ENCODE data around the gene TMED10. TPM values are rescaled to one million over a fixed set of nuclear protein-coding genes. Genes with fewer than 3 reads are reported as not detected.
"Not testable (repeated sequence)": the region's sequence is repeated elsewhere in the genome, so short reads cannot be mapped to it uniquely, and the experiment has no call there.

Gene TMED10
- total RNA-seq, 1 experiment from 2014 or later: 709 TPM

DNA sequence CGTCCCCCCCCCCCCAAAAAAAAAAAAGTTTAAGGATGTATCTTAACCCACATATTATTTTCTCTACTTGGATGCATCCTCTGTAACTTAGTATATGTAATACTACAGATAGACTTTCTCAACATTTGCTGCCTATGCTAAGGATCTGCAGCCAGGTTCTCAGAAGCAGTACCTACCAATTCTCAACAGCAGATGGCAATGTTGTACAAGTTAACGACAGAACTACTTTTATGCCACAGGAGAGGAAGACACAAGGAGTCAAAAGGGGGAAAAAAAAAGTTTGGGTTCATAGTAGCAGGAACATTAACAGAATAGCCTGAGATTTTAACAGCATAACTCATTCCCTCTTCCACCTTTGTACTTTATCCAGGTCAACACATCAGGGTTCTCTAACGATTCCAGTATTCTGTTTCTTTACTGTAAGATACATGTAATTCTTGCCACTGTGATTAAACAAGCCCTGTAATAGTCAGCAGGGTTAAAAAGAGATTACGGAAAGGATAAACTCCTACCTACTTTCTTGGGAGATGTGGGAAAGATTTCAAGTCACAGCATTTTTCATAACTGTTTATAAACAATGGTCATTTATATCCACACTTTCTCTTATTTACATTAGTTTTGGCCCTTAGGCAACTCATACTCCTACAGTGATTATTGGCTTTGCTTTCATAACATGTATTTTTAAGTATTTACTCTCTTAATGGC, 43.9 kb downstream of the TMED10 start:
- H3K4me3 ChIP-seq: no peak overlapping the region
- BruUV-seq (replicated peaks): no TSS peak
- no peaks in the 10 kb centered on the region for H3K9me3 ChIP-seq (ENCODE audit: insufficient read depth, low read depth)
- peaks cover 23% of the 10 kb centered on the region for H4K20me1 ChIP-seq (ENCODE audit: insufficient read depth)
- peaks cover 29% of the 10 kb centered on the region for H3K4me1 ChIP-seq (replicated peaks; ENCODE audit: insufficient read depth)
- peaks cover 87% of the 10 kb centered on the region for H3F3A ChIP-seq (ENCODE audit: insufficient read depth, low read depth)
- POLR2A ChIA-PET (ENCODE audit: unreplicated experiment): interaction anchor here (0.6 kb wide), 1 partner anchor 85 kb away, joined by 44 read pairs; no protein-coding TSS in a partner anchor
- TF ChIP-seq, protein P1, sequence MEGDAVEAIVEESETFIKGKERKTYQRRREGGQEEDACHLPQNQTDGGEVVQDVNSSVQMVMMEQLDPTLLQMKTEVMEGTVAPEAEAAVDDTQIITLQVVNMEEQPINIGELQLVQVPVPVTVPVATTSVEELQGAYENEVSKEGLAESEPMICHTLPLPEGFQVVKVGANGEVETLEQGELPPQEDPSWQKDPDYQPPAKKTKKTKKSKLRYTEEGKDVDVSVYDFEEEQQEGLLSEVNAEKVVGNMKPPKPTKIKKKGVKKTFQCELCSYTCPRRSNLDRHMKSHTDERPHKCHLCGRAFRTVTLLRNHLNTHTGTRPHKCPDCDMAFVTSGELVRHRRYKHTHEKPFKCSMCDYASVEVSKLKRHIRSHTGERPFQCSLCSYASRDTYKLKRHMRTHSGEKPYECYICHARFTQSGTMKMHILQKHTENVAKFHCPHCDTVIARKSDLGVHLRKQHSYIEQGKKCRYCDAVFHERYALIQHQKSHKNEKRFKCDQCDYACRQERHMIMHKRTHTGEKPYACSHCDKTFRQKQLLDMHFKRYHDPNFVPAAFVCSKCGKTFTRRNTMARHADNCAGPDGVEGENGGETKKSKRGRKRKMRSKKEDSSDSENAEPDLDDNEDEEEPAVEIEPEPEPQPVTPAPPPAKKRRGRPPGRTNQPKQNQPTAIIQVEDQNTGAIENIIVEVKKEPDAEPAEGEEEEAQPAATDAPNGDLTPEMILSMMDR (conservative IDR thresholded peaks at IDR 0.05): peak; percentile 96
- no peak for TF ChIP-seq EZH2 (IDR thresholded peaks at IDR 0.05; ENCODE audit: low read depth)
- H3K27ac ChIP-seq: peak overlapping the region; percentile 33
- H2AFZ ChIP-seq: no peak overlapping the region
- H3K9me2 ChIP-seq (ENCODE audit: insufficient read depth): no peaks in the 10 kb centered on the region
- CTCF ChIA-PET: interaction anchor here (0.6 to 1.6 kb wide), 11 partner anchors 17 to 1260 kb away, joined by 3 to 30 read pairs (median 6); no protein-coding TSS in a partner anchor
- H3K79me2 ChIP-seq (ENCODE audit: low read depth): peaks cover 52% of the 10 kb centered on the region
- peaks cover 47% of the 10 kb centered on the region for H3K36me3 ChIP-seq (ENCODE audit: low read depth)
- intact Hi-C loops (cut with micrococcal nuclease; ENCODE audit: unreplicated experiment): loop anchor here (1.0 to 5.0 kb wide), 7 partner anchors 68 to 520 kb away; no protein-coding TSS in a partner anchor
- H3K27me3 ChIP-seq (ENCODE audit: insufficient read depth, low read depth): no peaks in the 10 kb centered on the region
- DNase-seq: peak; percentile 79 to 87
- H3K4me2 ChIP-seq: peak overlapping the region; percentile 17

GRCh38 chr14:75128596-75128990, 47.8 kb downstream of the TMED10 start:
- ChIA-PET POLR2A (ENCODE audit: unreplicated experiment) (interaction anchor here (0.6 to 1.1 kb wide), 3 partner anchors 47 to 251 kb away, joined by 3 to 6 read pairs (median 3); no protein-coding TSS in a partner anchor), CTCF (interaction anchor here (0.6 to 2.0 kb wide), 4 partner anchors 10 to 1319 kb away, joined by 3 to 6 read pairs (median 5); no protein-coding TSS in a partner anchor)
- Histone ChIP-seq H3K9me2 (ENCODE audit: insufficient read depth) (no peaks in the 10 kb centered on the region), H3F3A (ENCODE audit: insufficient read depth, low read depth) (peaks cover 86% of the 10 kb centered on the region), H3K27ac (peak overlapping the region; percentile 85), H3K4me2 (peak overlapping the region; percentile 87), H3K27me3 (ENCODE audit: insufficient read depth, low read depth) (no peaks in the 10 kb centered on the region), H3K4me1 (replicated peaks; ENCODE audit: insufficient read depth) (peaks cover 54% of the 10 kb centered on the region), H3K79me2 (ENCODE audit: low read depth) (peaks cover 60% of the 10 kb centered on the region), H3K36me3 (ENCODE audit: low read depth) (peaks cover 20% of the 10 kb centered on the region), H3K4me3 (peak overlapping the region; percentile 64; the same call in 1 of the 2 replicates), H3K9me3 (ENCODE audit: insufficient read depth, low read depth) (no peaks in the 10 kb centered on the region; the same call in 1 of the 2 replicates), H4K20me1 (ENCODE audit: insufficient read depth) (peaks cover 20% of the 10 kb centered on the region), H2AFZ (no peak overlapping the region)
- intact Hi-C loops (cut with micrococcal nuclease; ENCODE audit: unreplicated experiment): loop anchor here (5.0 to 10.0 kb wide), 3 partner anchors 449 to 1256 kb away; partner anchors contain the start of genes ERG28, FLVCR2 and TTLL5
- BruUV-seq (replicated peaks): no TSS peak
- no peak for DNase-seq
- no peak for TF ChIP-seq EZH2 (IDR thresholded peaks at IDR 0.05; ENCODE audit: low read depth)
- TF ChIP-seq, protein P1 (conservative IDR thresholded peaks at IDR 0.05): no peak

DNA sequence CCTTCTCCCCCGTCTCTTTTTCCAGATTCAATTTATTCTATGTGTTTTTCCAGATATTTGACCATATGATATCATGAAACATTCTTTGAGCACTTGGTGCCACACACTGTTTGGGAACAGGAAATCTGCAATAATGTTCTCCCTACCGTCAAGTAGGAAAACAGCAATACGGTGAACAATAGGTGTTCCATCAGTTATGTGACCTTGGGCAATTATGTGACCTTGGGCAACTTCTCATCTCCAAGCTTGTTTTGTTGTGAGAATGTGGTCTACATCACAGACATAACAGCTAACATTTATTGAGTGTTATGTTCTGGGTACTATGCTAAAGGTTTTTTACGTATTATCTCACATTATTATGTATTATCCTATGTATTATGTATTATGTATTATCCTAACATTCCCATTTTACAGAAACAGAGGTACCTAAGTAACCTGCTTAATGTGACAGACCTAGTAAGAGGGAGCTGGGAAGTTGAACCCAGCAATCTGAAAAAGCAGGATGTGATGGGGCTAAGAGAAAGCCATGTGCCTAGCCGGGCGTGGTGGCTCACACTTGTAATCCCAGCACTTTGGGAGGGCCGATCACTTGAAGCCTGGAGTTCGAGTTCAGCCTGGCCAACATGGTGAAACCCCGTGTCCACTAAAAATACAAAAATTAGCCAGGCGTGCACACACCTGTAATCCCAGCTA, 48.4 kb downstream of the TMED10 start:
- Histone ChIP-seq H3K4me3 (peak overlapping the region; percentile 64), H3K9me2 (ENCODE audit: insufficient read depth) (no peaks in the 10 kb centered on the region), H2AFZ (no peak overlapping the region), H3K4me1 (replicated peaks; ENCODE audit: insufficient read depth) (peaks cover 54% of the 10 kb centered on the region), H3K36me3 (ENCODE audit: low read depth) (peaks cover 14% of the 10 kb centered on the region), H3K9me3 (ENCODE audit: insufficient read depth, low read depth) (no peaks in the 10 kb centered on the region; the same call in 1 of the 2 replicates), H3K27me3 (ENCODE audit: insufficient read depth, low read depth) (no peaks in the 10 kb centered on the region), H3K4me2 (peak overlapping the region; percentile 87), H3F3A (ENCODE audit: insufficient read depth, low read depth) (peaks cover 83% of the 10 kb centered on the region), H3K27ac (peak overlapping the region; percentile 85), H4K20me1 (ENCODE audit: insufficient read depth) (peaks cover 20% of the 10 kb centered on the region), H3K79me2 (ENCODE audit: low read depth) (peaks cover 60% of the 10 kb centered on the region)
- ChIA-PET POLR2A (ENCODE audit: unreplicated experiment) (interaction anchor here (0.6 to 1.1 kb wide), 7 partner anchors 48 to 858 kb away, joined by 3 to 12 read pairs (median 4); partner anchors contain the start of gene IFT43), CTCF (interaction anchor here (0.6 to 1.2 kb wide), 3 partner anchors 11 to 1319 kb away, joined by 3 to 6 read pairs (median 4); no protein-coding TSS in a partner anchor)
- no peak for DNase-seq
- no peak for TF ChIP-seq EZH2 (IDR thresholded peaks at IDR 0.05; ENCODE audit: low read depth)
- TF ChIP-seq, protein P1 (conservative IDR thresholded peaks at IDR 0.05): no peak
- intact Hi-C loops (cut with micrococcal nuclease; ENCODE audit: unreplicated experiment): loop anchor here (1.0 to 10.0 kb wide), 5 partner anchors 131 to 1257 kb away; partner anchors contain the start of genes ERG28, FLVCR2, IFT43 and TTLL5
- BruUV-seq (replicated peaks): no TSS peak

DNA sequence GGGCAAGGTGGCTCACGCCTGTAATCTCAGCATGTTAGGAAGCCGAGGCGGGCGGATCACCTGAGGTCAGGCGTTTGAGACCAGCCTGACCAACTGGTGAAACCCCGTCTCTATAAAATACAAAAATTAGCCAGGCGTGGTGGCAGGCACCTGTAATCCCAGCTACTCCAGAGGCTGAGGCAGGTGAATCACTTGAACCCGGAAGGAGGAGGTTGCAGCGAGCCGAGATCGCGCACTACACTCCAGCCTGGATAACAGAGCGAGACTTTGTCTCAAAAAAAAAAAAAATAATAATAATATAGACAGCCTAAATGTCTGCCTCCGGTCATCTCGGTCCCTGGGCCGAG, 49.0 kb downstream of the TMED10 start:
- Histone ChIP-seq H3K4me3 (peak overlapping the region; percentile 64), H2AFZ (peak overlapping the region; percentile 83), H3K4me2 (peak overlapping the region; percentile 87), H3K79me2 (ENCODE audit: low read depth) (peaks cover 60% of the 10 kb centered on the region), H3K27ac (peak overlapping the region; percentile 85), H3F3A (ENCODE audit: insufficient read depth, low read depth) (peaks cover 77% of the 10 kb centered on the region), H4K20me1 (ENCODE audit: insufficient read depth) (peaks cover 15% of the 10 kb centered on the region), H3K4me1 (replicated peaks; ENCODE audit: insufficient read depth) (peaks cover 48% of the 10 kb centered on the region)
- BruUV-seq (replicated peaks): TSS peak; percentile 61
- H3K27me3 ChIP-seq (ENCODE audit: insufficient read depth, low read depth); H3K36me3 ChIP-seq (ENCODE audit: low read depth); H3K9me3 ChIP-seq (ENCODE audit: insufficient read depth, low read depth); H3K9me2 ChIP-seq (ENCODE audit: insufficient read depth): not testable (repeated sequence)
- ChIA-PET POLR2A (ENCODE audit: unreplicated experiment) (interaction anchor here (0.6 to 0.9 kb wide), 7 partner anchors 41 to 858 kb away, joined by 3 to 14 read pairs (median 5); partner anchors contain the start of gene IFT43), CTCF (interaction anchor here (0.7 to 1.3 kb wide), 3 partner anchors 151 to 267 kb away, joined by 3 read pairs; partner anchors contain the start of gene RPS6KL1)
- DNase-seq: peak in 1 of 2 experiments; percentile 68
- intact Hi-C loops (cut with micrococcal nuclease; ENCODE audit: unreplicated experiment): loop anchor here (1.0 to 10.0 kb wide), 5 partner anchors 132 to 1257 kb away; partner anchors contain the start of genes ERG28, FLVCR2, IFT43 and TTLL5

Measured in PC-9 (cell line).